NB4 (cell line): ENCODE results near the gene CCM2L.

Experiments
- DNase-seq: peaks from one replicate; pipeline ENCODE4 v3.0.0; 2010; ENCODE audit warnings: low read depth
- H3K4me3 ChIP-seq: one replicate; pipeline ENCODE4 v1.5.1; 2011; ENCODE audit warnings: mild to moderate bottlenecking, low read depth, low read length, moderate library complexity
- MYC ChIP-seq: IDR thresholded peaks from 2 replicates; pipeline ENCODE4 v1.6.1; 2011; ENCODE audit warnings: low read depth, low read length
- POLR2A ChIP-seq: IDR thresholded peaks from 2 replicates; pipeline ENCODE4 v1.6.1; 2011; ENCODE audit warnings: mild to moderate bottlenecking; ENCODE audit not compliant: insufficient read length; ENCODE audit errors: extremely low read depth
- TF ChIP-seq, protein P1 (sequence below): IDR thresholded peaks from one replicate; pipeline ENCODE4 v1.5.1; 2012; ENCODE audit warnings: low read depth, low read length
- TF ChIP-seq, protein P2 (sequence below): IDR thresholded peaks from 2 replicates; pipeline ENCODE4 v1.6.1; 2011; ENCODE audit warnings: low read depth, low read length

The CCM2L gene

DNA sequence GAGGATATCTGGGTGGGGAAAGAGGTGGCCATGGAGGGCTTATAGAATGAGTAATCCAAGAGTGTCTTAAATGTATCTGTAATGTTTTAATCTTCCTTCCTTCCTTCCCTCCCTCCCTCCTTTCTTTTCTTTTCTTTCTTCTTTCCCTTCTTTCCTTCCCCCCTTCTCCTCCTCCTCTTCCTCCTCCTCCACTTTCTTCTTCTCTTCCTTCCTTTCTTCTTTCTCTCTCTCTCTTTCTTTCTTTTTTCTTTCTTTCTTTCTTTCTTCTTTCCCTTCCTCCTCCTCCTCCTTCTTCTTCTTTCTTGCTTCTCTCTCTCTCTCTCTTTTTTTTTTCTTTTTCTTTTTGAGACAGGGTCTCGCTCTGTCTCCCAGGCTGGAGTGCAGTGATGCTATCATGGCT lies 49.0 kb downstream of the CCM2L start:
- no peak for DNase-seq
- TF ChIP-seq, protein P1, sequence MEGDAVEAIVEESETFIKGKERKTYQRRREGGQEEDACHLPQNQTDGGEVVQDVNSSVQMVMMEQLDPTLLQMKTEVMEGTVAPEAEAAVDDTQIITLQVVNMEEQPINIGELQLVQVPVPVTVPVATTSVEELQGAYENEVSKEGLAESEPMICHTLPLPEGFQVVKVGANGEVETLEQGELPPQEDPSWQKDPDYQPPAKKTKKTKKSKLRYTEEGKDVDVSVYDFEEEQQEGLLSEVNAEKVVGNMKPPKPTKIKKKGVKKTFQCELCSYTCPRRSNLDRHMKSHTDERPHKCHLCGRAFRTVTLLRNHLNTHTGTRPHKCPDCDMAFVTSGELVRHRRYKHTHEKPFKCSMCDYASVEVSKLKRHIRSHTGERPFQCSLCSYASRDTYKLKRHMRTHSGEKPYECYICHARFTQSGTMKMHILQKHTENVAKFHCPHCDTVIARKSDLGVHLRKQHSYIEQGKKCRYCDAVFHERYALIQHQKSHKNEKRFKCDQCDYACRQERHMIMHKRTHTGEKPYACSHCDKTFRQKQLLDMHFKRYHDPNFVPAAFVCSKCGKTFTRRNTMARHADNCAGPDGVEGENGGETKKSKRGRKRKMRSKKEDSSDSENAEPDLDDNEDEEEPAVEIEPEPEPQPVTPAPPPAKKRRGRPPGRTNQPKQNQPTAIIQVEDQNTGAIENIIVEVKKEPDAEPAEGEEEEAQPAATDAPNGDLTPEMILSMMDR: no peak
- TF ChIP-seq, protein P2, sequence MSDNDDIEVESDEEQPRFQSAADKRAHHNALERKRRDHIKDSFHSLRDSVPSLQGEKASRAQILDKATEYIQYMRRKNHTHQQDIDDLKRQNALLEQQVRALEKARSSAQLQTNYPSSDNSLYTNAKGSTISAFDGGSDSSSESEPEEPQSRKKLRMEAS: no peak
- TF ChIP-seq MYC (no peak), POLR2A (no peak)
- no peak overlapping the region for H3K4me3 ChIP-seq

DNA sequence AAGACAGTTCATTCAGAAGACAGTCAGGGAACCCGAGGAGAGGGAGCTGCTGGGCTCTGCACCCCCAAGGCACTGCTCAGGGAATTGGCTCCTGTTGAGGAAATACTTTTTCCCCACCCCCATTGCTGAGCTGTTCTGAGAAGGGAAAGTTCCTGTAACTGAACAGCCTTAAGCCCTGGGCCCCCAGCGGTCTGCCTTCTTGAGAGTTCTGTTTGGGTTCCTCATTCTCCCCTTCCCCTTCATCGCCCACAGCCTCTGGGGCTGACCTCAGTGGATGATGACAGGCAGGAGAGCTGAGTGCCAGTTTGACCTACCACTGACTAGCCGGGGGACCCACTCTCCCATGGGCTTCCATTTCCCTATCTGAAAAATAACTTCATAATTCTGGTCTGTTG lies 52.5 kb downstream of the CCM2L start:
- H3K4me3 ChIP-seq: no peak overlapping the region
- no peak for TF ChIP-seq POLR2A
- TF ChIP-seq, protein P2: no peak
- TF ChIP-seq MYC: no peak
- TF ChIP-seq, protein P1: no peak
- peak; percentile 92 for DNase-seq

DNA sequence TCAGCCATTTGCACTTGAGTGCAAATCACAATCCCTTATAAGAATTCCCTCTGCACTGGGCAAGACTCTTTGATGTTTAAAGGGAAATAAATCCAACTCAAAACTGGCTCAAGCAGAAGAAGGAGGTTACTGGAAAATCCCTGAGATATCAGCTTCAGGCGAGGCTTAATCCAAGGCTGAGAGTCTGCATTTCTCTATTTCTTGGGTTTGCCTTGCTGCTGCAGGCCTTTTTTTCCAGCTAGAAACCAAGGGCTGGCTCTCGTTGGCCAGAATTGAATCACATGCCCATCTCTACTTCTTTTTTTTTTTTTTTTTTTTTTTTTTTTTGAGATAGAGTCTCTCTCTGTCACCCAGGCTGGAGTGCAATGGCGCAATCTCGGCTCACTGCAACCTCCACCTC lies 53.5 kb downstream of the CCM2L start:
- no peak overlapping the region for H3K4me3 ChIP-seq
- TF ChIP-seq, protein P1: no peak
- TF ChIP-seq POLR2A (no peak), MYC (no peak)
- TF ChIP-seq, protein P2: no peak
- DNase-seq: no peak

DNA sequence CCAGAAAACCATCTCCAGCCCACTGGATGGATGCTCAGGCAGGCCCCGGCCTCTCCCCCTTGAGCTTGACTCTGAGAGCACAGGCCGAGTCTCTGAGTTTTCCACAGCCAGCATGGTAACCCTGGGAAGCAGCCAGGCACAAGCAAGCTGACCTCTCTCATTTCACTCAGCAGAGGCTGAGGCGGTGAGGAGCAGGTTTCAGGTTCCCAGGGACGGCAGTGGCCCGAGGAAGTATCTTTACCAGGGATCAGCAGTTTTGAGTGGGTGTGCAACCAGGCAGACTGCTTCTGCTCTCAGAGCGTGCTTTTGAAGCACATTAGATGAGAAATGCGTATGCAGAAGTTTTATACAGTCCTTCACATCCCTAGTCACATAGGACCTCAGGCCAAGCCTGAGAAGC lies 54.4 kb downstream of the CCM2L start:
- H3K4me3 ChIP-seq: no peak overlapping the region
- no peak for DNase-seq
- TF ChIP-seq, protein P2: no peak
- TF ChIP-seq, protein P1: no peak
- TF ChIP-seq MYC (no peak), POLR2A (no peak)

DNA sequence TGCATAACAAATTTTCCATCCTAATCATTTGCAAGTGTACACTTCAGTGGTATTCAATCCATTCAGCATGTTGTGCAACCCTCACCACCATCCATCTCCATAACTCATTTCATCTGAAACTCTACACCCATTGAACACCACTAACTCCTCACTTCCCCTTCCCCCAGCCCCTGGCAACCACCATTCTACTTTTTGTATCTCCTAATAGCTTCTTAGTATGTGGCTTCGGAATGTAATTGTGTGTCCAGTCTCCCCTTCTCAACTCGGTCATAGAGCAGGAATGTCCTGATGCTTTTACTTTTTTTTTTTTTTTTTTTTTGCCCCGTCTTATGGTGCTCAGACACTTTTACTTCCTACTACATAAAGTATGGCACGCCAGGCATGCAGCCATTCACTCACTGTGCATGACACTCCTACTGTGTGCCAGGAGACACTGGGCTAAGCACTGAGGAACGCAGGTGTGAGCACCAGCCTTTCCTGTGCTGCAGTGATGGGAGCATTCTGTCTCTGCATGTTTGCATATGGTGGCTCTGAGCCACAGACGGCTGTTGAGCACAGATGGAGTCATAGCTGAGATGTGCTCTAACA lies 57.1 kb downstream of the CCM2L start:
- H3K4me3 ChIP-seq: no peak overlapping the region
- TF ChIP-seq MYC: no peak
- TF ChIP-seq POLR2A: no peak
- TF ChIP-seq, protein P1: no peak
- TF ChIP-seq, protein P2: no peak
- peak; percentile 62 for DNase-seq
